GM18526 (cell line): Measurements from ENCODE around the gene MYT1.

Source experiments
- POLR2A ChIP-seq: IDR thresholded peaks from 3 replicates; pipeline ENCODE4 v1.6.1; 2011; ENCODE audit not compliant: insufficient read length; ENCODE audit errors: extremely low read depth

Gene MYT1

GRCh38 chr20:64173116-64173515 is 8.9 kb downstream of the MYT1 start:
- TF ChIP-seq POLR2A: no peak

- no peak for TF ChIP-seq POLR2A
Observed at GRCh38 chr20:64176551-64176950, 12.3 kb downstream of the MYT1 start.

GRCh38 chr20:64176971-64177370 is 12.7 kb downstream of the MYT1 start:
- no peak for TF ChIP-seq POLR2A

GRCh38 chr20:64177384-64177783 is 13.1 kb downstream of the MYT1 start:
- no peak for TF ChIP-seq POLR2A

GRCh38 chr20:64177787-64178186 is 13.5 kb downstream of the MYT1 start:
- no peak for TF ChIP-seq POLR2A

- no peak for TF ChIP-seq POLR2A
Observed at GRCh38 chr20:64179805-64180204, 15.6 kb downstream of the MYT1 start.

- TF ChIP-seq POLR2A: no peak
Observed at GRCh38 chr20:64180673-64181072, 16.4 kb downstream of the MYT1 start.

DNA sequence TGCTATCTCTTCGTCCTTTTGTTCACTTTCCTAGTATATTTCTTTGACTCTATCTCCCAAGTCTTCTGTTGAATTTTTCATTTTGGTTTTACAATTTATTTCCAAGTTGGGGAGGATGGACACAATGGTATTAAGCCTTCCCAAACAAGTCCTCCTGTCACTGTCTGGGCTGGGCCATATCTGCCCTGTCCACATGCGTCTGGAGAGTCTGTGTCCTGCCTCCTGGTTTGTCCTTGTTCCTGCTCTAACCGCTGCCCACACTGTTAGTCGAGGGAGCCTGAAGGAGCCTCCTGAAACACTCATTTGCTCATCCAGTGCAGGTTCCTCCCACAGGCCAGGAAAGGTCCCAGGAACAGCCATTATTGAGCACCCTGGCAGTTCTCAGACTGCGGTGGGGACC is 17.1 kb downstream of the MYT1 start:
- TF ChIP-seq POLR2A: no peak

- TF ChIP-seq POLR2A: no peak
Observed at GRCh38 chr20:64182146-64182865, 18.1 kb downstream of the MYT1 start.

DNA sequence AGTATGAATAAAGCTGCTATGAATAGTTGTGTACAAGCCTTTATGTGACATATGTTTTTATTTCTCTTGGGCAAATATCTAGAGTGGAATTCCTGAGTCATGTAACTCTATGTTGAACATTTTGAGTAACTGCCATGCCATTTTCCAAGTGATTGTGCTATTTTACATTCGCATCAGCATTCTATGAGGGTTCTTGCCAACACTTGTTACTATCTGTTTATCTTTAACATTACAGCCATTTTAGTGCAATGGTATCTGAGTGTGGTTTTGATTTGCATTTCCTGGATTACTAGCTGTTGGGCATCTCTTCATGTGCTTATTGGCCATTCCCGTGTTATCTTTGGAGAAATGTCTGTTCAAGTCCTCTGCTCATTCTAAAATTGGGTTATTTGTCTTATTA is 19.1 kb downstream of the MYT1 start:
- no peak for TF ChIP-seq POLR2A

- no peak for TF ChIP-seq POLR2A
Observed at GRCh38 chr20:64184795-64185194, 20.5 kb downstream of the MYT1 start.

DNA sequence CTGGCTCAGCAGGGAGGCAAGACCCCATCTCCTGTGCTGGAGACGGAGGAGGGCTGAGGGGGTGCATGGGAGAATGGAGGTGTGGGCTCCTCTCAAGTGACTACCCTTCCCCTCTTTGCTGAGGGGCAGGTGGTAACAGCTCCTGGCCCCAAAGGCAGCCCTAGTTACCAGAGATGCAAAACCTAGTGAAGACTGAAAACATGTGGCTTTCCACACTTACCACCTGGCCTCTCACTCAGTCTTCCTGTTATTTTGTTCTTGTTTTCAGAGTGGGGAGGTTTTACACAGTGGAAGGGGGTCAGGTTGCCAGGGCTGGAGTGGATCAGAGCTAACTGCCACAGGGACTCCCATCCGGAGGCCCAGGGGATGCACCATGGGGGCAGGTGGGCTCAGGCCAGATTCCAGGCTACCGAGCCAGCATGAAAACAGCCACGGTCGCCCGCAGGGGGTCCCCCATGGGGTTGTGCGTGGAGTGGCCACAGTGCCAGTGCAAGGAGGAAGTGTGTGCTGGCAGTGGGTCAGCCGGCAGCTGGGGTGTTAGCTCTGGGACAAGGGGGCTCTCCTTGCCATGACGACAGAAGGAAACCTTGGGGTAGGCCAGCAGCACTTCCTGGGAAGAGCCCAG is 21.1 kb downstream of the MYT1 start:
- no peak for TF ChIP-seq POLR2A

GRCh38 chr20:64186071-64186598 is 21.9 kb downstream of the MYT1 start:
- TF ChIP-seq POLR2A: no peak

DNA sequence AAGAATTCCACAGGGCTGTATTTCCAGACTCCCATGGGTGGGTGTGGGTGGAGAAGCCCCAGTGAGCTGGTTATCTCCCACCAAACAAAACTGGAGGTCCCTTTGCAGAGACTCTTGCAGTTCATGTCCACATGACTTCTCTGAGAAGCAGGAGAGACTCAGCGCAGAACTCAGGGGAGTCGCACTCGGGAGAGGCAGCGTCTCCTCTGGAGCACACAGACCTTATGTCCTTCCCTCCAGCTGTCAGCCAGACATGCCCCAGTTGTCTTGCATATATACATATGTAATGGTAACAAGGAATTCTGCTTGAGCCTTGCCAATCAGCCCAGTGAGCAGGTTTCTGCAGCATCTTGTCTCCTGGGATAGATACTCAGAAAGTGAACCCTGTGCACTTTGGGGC is 23.8 kb downstream of the MYT1 start:
- no peak for TF ChIP-seq POLR2A

DNA sequence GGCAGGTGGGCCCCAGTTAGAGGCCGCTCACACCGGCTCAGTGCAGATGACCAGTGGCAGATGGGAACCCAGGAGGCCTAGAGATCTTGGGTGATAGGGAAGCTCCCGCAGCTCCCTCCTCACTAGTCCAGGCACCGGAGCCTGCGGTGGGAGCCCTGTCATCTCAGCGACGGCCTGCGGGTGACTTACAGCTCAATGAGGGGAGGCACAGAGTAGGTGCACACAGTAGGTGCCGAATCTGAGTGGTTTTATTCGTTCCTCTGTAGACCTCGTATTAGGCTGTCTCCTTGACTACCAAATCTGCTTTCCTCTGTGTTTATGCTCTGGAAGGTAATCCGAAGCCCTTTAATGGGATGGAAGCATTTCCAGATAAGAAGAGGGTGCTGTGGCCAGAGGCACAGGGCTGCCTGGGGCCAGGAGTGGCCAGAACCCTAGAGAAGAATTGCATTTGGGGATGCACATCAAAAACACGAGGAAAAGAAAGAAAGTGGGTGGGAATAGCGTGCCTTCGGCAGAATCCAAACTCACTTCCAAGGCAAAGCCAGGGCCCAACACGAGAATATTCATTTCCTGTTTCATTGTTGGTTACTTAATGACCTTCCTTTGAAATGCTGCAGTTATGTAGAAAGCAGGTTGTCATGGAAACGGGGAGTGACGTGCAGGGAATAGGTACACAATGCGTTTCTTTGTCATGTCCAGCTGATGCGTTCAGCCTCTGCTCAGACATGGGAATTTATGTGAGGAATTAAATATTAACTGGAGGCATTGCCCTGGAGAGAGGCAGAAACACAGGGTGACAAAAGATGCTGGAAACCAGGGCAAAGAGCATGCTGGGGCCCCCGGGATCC is 24.7 kb downstream of the MYT1 start:
- no peak for TF ChIP-seq POLR2A

GRCh38 chr20:64189530-64189966 is 25.3 kb downstream of the MYT1 start:
- no peak for TF ChIP-seq POLR2A
